ENCODE results near the gene PAPPA. TPM values are rescaled to one million over a fixed set of nuclear protein-coding genes. Genes with fewer than 3 reads are reported as not detected.

The PAPPA gene
- total RNA-seq, 1 experiment from 2014 or later: 0.05 TPM

DNA sequence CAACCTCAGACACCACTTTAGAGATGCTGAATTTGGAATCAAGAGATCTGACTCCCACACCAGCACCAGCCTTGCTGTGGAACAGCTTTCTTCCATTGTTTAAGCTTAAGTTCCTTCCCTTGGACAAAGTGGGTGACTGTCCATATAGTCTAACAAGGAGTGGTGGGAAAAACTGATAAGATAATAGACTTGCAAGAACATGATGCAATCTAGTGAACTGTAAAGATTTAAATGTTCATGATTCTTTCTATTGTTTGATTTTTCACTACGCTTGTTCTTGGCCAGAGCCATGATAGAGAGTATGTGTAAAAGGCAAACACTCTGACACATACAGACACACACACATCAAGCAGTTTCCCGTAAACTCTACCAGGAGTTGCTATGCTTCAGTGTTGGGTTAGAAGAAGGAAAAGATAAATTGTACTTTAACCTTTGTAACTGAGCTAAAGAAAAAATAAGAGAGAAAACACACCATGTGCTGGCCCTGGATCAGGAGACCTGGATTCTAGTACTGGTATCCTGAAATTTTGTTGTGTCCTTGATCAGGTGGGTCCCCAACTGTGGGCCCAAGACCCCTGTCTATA, 94.3 kb downstream of the PAPPA start:
- Histone ChIP-seq H3K36me3 (ENCODE audit: control insufficient read depth in 1 of 2, insufficient read depth in 2 of 2, low read length in 2 of 2) (no peaks in the 10 kb centered on the region), H3K27ac (ENCODE audit: low read depth, low read length) (no peak overlapping the region), H3K27me3 (ENCODE audit: insufficient read depth, low read length) (peaks cover 25% of the 10 kb centered on the region), H3K9ac (ENCODE audit: low read length) (no peak overlapping the region), H3K9me2 (ENCODE audit: insufficient read depth) (no peaks in the 10 kb centered on the region), H3K9me3 (ENCODE audit: control insufficient read depth in 1 of 2, insufficient read depth in 1 of 2, low read depth in 1 of 2, low read length in 2 of 2) (no peaks in the 10 kb centered on the region), H4K20me1 (ENCODE audit: insufficient read depth) (no peaks in the 10 kb centered on the region), H3K4me1 (ENCODE audit: control insufficient read depth in 1 of 2, insufficient read depth in 2 of 2, low read length in 2 of 2) (no peaks in the 10 kb centered on the region), H3K79me2 (ENCODE audit: insufficient read depth, low read length) (no peaks in the 10 kb centered on the region), H3K4me3 (replicated peaks in 1 of 2; ENCODE audit: low read depth in 1 of 2, low read length in 2 of 2) (no peak overlapping the region), H3K4me2 (ENCODE audit: low read length) (no peak overlapping the region), H2AFZ (ENCODE audit: low read depth, low read length, poor library complexity, severe bottlenecking) (no peak overlapping the region)
- intact Hi-C loops (cut with micrococcal nuclease): no loop called here
- DNase-seq (ENCODE audit: low read depth, low spot score): no peak
- ChIA-PET RAD21 (ENCODE audit: low non-redundant PET in 1 of 2, low total read pairs in 2 of 2, uncharacterized antibody in 2 of 2, unreplicated experiment in 2 of 2) (no interaction called here), CTCF (no interaction called here), POLR2A (no interaction called here)
- ATAC-seq: no peak
- BruUV-seq (replicated peaks): no TSS peak
- TF ChIP-seq SP1 (IDR thresholded peaks at IDR 0.05; ENCODE audit: low read depth) (no peak), MAX (IDR thresholded peaks at IDR 0.05) (no peak), TCF7L2 (IDR thresholded peaks at IDR 0.05; ENCODE audit: borderline replicate concordance, extremely low read depth, insufficient read depth, insufficient read length) (no peak), POLR2AphosphoS5 (IDR thresholded peaks at IDR 0.05; ENCODE audit: low read depth, low read length) (no peak), SRF (IDR thresholded peaks at IDR 0.05; ENCODE audit: low read depth) (no peak), ELF1 (IDR thresholded peaks at IDR 0.05; ENCODE audit: borderline replicate concordance, low read depth) (no peak), EZH2phosphoT487 (IDR thresholded peaks at IDR 0.05; ENCODE audit: borderline replicate concordance) (no peak), JUND (IDR thresholded peaks at IDR 0.05) (no peak), EGR1 (IDR thresholded peaks at IDR 0.05; ENCODE audit: low read depth) (no peak), REST (IDR thresholded peaks at IDR 0.05; ENCODE audit: low read depth) (no peak), RAD21 (IDR thresholded peaks at IDR 0.05; ENCODE audit: low read depth) (no peak), ZFX (IDR thresholded peaks at IDR 0.05) (no peak), EZH2 (IDR thresholded peaks at IDR 0.05) (no peak), POLR2A (IDR thresholded peaks at IDR 0.05; ENCODE audit: borderline replicate concordance, extremely low read depth, insufficient read depth, insufficient read length) (no peak), CEBPB (IDR thresholded peaks at IDR 0.05; ENCODE audit: low read depth) (no peak), CTCF (IDR thresholded peaks at IDR 0.05 in 2 of 3, conservative IDR thresholded peaks at IDR 0.05 in 1 of 3; ENCODE audit: borderline replicate concordance in 1 of 3, insufficient read depth in 1 of 3, low read depth in 2 of 3, low read length in 2 of 3) (no peak), ZBTB33 (IDR thresholded peaks at IDR 0.05; ENCODE audit: extremely low read depth, insufficient replicate concordance, low read length) (no peak), YY1 (IDR thresholded peaks at IDR 0.05; ENCODE audit: extremely low read depth, insufficient replicate concordance, low read depth, low read length) (no peak), SIN3A (IDR thresholded peaks at IDR 0.05; ENCODE audit: low read depth) (no peak), ZNF274 (IDR thresholded peaks at IDR 0.05; ENCODE audit: low read depth, low read length) (no peak)
